HG03135 (cell line): ENCODE measurements around the gene RBMS2.
"Not testable (repeated sequence)": the region's sequence is repeated elsewhere in the genome, so short reads cannot be mapped to it uniquely, and the experiment has no call there.

ENCODE experiments used
- ATAC-seq: cut with Tn5 transposase; IDR thresholded peaks from one replicate; pipeline ENCODE4 v1.9.1; 2021; ENCODE audit warnings: mild to moderate bottlenecking, moderate library complexity; ENCODE audit not compliant: unreplicated experiment

RBMS2 gene

DNA sequence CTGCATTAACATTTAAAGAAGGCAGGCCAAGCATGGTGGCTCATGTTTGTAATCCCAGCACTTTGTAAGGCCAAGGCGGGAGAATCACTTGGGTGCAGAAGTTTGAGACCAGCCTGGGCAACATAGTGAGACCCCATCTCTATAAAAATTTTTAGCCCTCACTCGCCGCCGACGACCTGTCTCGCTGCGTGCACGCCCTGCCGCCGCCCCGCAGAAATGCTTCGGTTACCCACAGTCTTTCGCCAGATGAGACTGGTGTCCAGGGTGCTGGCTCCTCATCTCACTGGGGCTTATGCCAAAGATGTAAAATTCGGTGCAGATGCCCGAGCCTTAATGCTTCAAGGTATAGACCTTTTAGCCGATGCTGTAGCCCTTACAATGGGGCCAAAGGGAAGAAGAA is 10.8 kb upstream of the RBMS2 start:
- ATAC-seq = no peak

DNA sequence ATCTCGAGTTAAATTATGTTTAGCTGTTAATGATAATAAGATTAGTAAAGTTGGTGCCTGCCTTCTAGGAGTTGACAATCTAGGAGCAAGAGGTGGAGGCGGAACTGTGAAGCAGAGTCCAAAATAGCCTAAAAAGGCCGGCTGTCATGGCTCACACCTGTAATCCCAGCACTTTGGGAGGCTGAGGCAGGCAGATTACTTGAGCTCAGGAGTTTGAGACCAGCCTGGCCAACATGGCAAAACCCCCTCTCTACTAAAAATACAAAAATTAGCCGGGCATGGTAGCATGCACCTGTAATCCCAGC is 7.7 kb upstream of the RBMS2 start:
- not testable (repeated sequence) for ATAC-seq

DNA sequence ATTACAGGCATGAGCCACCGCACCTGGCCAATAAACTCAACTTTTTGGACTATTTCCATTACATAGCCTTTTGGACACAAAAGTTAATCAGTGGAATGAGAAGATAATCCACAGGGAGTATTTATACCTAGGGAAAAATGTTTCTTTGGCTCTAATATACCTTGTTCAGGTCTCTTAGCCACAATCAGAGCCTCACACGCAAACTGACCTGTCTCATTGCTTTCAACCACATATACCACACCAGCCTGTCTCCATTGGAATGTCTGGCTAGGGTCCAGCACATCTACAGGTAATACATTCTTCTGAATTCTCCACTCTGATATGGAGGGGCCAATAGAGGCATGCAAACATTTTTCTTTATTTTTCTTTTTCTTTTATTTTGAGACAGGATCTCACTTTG is 3.8 kb upstream of the RBMS2 start:
- ATAC-seq = no peak

DNA sequence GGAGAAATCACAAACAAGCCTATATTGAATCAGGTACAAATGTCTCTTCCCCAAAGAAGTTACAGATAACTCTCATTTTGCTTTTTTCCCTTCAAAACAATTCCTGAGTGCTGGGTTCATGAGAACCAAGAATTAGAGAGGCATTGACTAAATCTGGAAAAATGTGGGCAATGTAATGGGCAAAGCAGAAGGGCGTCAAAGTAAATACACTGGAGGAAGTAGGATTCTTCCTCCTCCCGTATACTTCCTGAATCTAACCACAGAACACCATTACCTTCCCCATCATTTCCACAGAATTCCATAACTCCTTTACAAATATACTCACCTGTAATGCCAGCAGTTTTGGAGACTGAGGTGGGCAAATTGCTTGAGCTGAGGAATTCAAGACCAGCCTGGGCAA is 3.0 kb upstream of the RBMS2 start:
- ATAC-seq = no peak

DNA sequence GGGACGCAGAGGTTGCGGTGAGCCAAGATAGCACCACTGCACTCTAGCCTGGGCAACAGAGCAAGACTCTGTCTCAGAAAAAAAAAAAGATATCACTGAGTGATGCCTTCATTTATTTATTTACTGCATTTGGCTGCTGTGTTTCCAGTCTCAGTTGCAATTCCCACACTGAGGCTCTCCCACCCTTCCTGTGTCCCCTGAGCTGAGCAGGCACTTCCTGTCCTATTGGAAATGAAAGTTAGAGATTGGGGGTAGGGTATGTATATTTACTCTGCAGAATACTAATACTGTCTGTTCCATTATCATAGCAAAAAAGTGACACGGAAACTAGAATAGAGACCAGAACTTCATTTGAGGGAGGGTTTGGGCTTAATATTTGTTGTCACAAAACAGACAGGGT is 1.6 kb upstream of the RBMS2 start:
- no peak for ATAC-seq

DNA sequence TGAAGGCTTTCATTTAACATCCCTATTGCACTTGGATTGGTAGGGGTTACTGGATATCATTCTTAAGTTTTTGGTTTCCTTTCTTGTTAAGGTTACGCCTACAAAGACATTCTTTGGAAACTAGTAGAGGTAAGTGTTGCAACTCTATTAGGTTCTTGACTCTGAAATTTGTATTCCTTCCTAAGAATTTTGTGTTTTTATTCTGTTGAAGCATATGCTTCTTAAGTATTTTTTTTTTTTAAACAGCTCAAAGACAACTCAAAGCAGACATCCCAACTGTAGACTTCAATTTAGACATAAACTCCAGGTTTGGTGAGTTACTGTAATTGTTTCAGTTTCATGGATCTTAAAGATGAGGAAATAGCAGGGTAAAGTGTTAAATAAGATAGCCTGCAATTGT is 1.1 kb upstream of the RBMS2 start:
- ATAC-seq = no peak

DNA sequence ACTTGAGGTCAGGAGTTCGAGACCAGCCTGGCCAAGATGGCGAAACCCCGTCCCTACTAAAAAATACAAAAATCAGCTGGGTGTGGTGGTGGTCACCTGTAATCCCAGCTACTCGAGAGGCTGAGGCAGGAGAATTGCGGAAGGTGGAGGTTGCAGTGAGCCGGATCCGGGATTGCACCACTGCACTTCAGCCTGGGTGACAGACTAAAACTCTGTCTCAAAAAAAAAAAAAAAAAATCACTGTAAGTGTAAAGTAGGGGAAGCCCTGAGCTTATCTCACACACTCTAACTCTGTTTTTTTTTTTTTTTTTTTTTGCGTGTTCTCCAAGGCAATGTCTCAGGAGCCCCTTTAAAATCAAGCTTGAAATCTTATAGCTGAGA is 421 bp upstream of the RBMS2 start:
- ATAC-seq = no peak

DNA sequence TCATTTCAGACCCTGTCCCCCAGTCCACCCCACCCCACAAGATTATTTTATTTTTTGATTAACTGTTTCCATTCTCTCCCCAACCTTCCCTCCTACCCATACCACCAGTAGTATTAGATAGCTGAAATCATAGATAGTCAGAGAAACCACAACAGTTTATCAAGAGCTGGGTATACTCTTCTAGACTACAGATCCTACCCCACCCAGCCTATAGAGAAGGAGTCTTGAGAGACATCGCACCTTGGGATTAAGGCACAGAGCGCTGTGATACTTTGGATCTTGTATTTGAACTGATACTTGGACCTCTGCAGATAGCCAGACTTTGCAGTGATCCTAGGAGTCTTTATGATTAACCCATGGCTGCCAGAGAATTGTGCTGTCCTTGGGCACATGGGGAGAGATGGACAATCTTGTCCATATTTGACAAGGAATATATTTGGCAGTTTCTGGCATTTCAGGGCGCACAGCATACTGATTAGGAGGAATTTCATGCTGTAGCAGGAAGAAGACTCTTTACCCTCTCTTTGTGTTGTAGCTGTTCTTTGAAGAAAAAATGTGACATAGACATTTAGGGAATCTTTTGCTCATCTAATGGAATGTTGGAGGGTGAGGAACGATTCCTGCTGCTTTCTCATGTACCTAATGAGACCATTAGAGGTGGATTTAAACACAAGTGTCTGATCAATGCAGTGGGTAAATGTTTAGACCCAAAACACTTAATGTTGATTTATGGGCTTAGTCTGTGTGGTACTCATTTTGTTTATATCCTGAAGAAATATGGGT is 982 bp downstream of the RBMS2 start:
- ATAC-seq = no peak

DNA sequence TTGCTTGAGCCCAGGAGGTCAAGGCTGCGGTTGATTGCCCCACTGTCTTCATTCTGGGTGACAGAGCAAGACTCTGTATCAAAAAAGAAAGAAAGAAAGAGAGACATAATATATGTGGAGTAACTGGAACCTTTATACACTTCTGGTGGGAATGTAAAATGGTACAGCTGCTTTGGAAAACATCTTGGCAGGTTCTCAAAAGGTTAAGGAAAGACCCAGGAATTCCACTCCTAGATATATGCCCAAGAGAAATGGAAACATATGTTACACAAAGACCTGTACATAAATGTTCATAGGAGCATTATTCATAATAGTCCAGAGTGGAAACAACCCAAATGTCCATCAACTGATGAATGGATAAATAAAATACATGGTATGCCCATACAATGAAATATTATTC is 7.2 kb downstream of the RBMS2 start:
- no peak for ATAC-seq

DNA sequence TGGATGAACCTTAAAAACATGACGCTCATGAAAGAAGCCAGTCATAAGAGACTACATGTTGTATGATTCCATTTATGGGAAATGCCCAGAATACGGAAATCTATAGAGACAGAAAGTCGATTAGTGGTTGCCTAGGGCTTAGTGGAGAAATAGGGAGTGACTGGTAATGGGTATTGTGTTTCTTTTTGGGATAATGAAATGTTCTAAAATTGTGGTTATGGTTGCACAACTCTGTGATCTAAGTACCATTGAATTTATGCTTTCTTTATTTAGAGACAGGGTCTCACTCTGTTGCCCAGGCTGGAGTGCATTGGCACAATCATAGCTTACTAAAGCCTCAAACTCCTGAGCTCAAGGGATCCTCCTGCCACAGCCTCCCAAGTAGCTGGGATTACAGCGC is 8.0 kb downstream of the RBMS2 start:
- ATAC-seq = no peak

DNA sequence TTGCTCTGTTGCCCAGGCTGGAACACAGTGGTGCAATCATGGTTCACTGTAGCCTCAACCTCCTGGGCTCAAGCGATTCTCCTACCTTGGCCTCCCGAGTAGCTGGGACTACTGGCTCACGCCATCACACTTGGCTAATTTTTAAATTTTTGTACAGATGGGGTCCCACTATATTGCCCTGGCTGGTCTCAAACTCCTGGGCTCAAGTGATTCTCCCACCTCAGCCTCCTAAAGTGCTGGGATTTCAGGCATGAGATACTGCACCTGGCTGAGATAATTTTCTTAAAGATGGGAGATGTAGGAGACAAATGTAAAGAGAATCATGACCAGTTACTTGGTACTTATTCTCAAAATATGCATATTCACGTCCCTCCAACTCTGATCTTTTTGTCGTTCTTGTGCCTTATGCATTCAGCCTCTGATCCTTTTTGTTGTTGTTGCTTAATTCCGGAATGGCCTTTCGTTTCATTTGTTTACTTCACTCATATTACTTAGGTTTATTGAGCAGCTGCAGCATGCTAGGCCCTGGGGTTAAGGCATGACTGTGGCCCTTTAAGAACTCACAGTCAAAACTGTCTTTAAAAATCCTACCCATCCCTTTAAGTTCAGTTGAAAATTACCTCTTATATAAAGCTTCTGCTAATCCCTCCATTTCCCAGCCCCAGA is 8.9 kb downstream of the RBMS2 start:
- no peak for ATAC-seq

DNA sequence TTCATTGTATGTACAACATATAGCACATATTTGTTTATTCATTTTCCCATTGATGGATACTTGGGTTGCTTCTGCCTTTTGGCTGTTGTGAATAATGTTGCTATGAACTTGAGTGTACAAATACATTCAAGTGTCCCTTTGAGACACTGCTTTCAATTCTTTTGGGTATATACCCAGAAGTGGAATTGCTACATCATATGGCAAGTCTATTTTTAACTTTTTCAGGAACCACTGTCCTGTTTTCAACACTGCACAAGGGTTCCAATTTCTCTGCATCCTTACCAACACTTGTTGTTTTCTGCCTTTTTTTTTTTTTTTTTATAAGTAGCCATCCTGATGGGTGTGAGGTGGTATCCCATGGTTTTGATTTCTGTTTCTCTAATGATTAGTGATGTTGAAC is 15.9 kb downstream of the RBMS2 start:
- ATAC-seq = no peak

DNA sequence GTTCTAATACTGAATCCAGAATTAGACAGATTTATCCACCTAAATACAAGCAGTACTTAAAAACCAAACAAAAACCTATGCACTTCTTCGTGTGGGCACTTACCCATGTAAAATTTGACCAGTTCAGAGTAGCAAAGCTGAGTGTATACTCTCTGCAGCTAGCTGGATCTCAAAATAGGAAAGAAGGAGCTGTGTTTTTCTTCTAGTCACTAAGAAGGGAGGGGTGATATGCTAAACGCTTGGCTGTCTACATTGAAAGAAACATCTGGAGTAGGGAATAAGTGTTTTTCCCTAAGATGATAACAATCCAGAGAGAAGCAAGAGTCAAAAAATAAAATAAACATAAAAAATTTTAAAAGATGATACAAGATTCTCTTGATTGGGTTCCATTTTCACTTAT is 20.0 kb downstream of the RBMS2 start:
- ATAC-seq = no peak

DNA sequence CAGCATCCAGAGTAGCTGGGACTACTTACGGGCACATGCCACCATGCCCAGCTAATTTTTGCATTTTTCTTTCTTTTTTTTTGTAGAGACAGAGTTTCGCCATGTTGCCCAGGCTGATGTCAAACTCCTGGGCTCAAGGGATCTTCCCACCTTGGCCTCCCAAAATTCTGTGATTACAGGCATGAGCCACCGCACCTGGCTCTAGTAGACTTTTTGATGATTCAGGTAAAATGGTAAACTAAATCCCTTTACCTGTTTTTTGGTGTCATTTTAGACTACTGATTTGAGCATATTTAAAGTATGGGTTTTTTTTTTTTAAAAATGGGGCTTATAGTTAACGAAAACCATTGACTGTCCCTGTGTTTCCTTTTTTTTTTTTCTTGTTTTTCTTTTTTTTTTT is 20.5 kb downstream of the RBMS2 start:
- no peak for ATAC-seq

DNA sequence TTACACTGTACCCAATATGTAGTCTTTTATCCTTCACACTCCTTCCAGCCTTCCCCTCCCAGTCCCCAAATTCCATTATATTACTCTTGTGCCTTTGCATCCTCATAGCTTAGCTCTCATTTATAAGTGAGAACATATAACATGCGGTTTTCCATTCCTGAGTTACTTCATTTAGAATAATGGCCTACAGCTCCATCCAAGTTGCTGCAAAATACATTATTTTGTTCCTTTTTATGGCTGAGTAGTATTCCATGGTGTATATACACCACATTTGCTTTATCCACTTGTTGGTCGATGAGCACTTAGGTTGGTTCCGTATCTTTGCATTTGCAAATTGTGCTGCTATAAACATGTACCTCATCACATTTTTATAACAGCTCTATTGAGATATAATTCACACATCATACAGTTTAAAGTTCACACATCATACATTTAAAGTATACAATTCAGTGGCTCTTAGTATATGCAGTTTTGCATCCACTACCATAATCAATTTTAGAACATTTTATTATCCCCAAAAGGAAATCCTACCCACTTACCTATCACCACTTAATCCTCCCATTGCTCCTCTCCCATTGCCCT is 23.5 kb downstream of the RBMS2 start:
- ATAC-seq = no peak

DNA sequence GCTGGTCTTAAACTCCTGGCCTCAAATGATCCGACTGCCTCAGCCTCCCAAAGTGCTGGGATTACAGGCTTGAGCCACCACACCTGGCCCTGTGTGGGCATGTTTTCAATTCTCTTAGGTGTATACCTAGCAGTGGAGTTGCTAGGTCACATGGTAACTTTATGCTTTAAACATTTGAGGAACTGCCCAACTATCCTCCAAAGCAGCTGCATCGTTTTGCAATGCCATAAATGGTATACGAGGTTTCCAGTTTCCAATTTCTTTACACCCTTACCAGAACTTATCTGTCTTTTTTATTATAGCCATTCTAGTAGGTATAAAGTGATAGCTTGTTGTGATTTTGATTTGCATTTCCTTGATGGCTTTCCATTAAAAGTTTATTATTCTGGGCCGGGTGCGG is 25.1 kb downstream of the RBMS2 start:
- ATAC-seq = no peak

DNA sequence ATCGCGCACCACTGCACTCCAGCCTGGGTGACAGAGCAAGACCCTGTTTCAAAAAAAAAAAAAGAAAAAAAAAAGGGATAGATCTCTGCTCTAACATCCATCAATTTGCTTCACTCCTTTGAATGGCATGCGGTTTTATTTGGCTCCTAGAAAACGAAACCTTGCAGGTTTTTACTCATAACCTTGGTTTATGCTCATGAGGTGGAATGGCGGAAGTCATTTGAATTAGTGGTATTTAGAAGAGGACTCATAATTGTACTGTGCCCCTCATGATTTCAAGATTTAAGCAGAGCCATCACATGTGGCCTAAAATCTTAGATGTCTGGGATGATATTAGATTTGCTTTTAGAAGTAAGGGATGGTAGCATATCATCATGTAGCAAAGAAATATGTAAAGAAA is 29.4 kb downstream of the RBMS2 start:
- no peak for ATAC-seq

DNA sequence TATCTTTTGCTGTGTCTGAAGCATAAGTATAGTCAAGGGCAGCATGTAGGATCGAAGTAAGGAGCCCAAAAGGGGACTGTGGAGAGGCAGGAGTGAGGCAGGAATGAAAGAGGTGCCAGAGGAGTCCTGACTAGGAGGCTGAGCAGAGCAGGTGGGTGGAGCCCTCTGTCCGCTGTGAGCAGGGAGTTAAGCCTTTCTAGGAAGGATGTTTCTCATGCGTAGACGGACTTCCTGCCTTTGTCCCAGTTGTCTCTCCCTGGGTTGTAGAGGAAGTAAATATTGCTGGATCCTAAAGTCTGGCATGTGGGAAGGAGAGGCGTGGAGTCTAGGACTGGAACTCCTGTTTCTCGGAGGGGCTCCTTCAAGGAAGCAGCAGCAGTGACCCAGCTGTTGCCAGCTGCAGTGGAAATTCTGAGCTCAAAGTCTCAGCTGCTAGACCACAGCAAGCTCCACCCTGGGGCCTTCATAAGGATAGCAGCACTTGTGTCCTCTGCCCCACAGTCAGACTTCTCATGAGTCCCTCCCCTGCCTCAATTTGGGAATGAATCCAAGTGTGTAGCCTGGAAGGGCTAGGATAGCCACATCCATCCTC is 44.0 kb downstream of the RBMS2 start:
- no peak for ATAC-seq

DNA sequence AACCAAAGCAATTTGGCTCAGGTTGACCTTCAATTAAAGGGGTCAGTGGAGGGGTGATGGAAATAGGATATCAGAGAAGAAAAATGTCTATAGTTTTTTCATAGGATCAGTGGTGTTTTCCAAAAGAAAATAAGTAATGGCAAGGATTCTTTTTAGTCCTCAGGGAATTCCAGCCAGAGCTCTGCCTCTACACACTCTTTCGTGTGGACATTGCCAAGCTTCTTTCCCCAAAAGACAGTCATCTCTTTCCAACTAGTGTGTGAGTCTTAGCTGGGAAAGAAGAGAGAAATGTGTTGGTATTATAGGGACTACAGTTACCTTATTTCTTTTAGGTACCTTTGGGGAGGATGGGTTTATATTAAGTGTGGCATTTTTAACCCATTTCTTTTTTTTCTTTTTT is 46.5 kb downstream of the RBMS2 start:
- ATAC-seq = no peak

DNA sequence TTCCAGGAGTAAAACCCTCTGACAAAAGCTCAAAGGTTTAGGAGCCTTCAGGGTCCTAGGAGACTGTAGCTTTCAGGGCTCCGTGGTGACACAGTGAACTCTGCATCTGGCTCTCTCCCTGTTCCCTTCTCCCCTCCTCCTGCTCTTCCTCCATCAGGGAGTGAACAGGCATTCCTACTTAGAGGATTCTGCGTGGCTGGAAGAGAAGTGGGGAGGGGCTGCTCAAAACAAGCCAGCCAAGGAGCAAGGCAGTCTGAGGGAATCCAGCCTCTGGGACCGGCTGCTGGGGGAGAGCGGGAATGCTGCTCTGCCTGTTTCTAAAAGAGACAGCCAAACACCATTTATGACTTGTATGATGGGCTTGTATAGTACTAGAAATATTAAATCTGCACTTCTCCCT is 49.5 kb downstream of the RBMS2 start:
- ATAC-seq = no peak

DNA sequence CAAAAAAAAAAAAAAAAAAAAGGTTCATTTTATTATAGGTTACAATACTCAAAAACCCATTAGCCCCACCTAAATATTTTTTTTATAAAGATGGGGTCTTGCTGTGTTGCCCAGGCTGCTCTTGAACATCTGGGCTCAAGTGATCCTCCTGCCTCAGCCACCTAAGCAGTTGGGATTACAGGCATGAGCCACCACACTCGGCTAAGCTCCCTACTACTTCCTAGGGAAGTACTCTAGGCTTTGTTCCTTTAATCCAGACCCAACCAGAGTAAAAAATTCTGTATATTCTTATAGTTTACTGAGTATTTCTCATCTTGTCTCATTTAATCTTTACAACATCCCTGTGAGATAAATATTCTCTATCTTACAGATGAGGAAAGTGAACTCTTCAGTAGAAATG is 50.7 kb downstream of the RBMS2 start:
- ATAC-seq = no peak

DNA sequence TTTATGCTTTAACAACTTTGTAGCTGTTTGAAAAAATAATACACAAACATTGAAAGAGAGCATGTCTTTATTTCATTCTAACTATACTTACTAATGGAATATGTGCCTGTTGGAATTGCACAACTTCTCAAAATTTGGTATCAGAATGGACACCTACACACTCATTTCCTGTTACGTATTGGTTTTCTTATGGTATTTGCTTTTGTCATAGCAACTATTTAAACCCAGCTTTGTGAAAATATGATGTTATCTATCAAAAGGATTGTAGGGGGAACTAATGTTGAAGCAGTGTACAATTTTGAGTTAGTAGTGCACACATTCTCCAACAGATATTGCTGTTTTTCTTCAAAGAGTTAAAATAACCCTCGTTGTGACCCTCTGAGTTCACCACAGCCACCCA is 52.6 kb downstream of the RBMS2 start:
- no peak for ATAC-seq
